GM12878 (cell line): ENCODE results near the gene LRTM2. TPM values are rescaled to one million over a fixed set of nuclear protein-coding genes. Genes with fewer than 3 reads are reported as not detected.

Source experiments
- ATAC-seq: fragments of 200-7000 bp; cut with Tn5 transposase; 3 replicates; pipeline ENCODE4 v1.9.1; 2020; ENCODE audit warnings: mild to moderate bottlenecking, moderate library complexity
- BruUV-seq: library from RNA; stranded (reverse); fragments of 400-500 nt; replicated peaks from 2 replicates; lab custom pipeline; 2021; lab: Mats Ljungman, UMichigan
- CTCF ChIA-PET: fragments of 300-600 bp; sonication (Branson Sonifier 250); formaldehyde crosslinking; extraction: SDS; loops from one replicate; lab custom pipeline; 2021; ENCODE audit warnings: inconsistent platforms; lab: Yijun Ruan, JAX
- POLR2A ChIA-PET: fragments of 350-600 bp; formaldehyde crosslinking; extraction: SDS; loops from one replicate; lab custom pipeline; 2021; ENCODE audit warnings: inconsistent platforms; lab: Charles Lee
- RAD21 ChIA-PET: fragments of 300-600 bp; sonication (Branson Sonifier 250); formaldehyde crosslinking; loops from one replicate; lab custom pipeline; 2023; ENCODE audit warnings: antibody characterized with exemption; ENCODE audit not compliant: unreplicated experiment; lab: Charles Lee
- SMC1A ChIA-PET: fragments of 300-600 bp; sonication (Branson Sonifier 250); formaldehyde crosslinking; loops from one replicate; lab custom pipeline; 2023; ENCODE audit not compliant: unreplicated experiment, uncharacterized antibody; lab: Charles Lee
- DNase-seq: peaks from one replicate; pipeline ENCODE4 v3.0.0-alpha.2; 2011; ENCODE audit warnings: low read depth, low spot score
- FAIRE-seq: peaks from 3 replicates; lab custom pipeline; 2011; peaks lifted over from hg19 to GRCh38; lab: Jason Lieb, UNC
- H2AFZ ChIP-seq: 2 replicates; pipeline ENCODE4 v1.6.0; 2011; ENCODE audit warnings: low read depth, low read length, control low read depth; ENCODE audit not compliant: control insufficient read depth
- H3K27ac ChIP-seq: 2 replicates; pipeline ENCODE4 v1.5.1; 2011; ENCODE audit warnings: control low read depth; ENCODE audit not compliant: control insufficient read depth, insufficient read depth
- H3K27me3 ChIP-seq, 2 experiments: replicated peaks in 1 of 2; 2 replicates each; pipeline versions ENCODE4 v1.6.0 to v1.6.1; 2011; ENCODE audit warnings: low read length in 1 of 2; ENCODE audit not compliant: control insufficient read depth in 2 of 2, insufficient read depth in 2 of 2
- H3K36me3 ChIP-seq, 2 experiments: 2 replicates each; pipeline ENCODE4 v1.5.1; 2011; ENCODE audit warnings: low read length in 1 of 2; ENCODE audit not compliant: control insufficient read depth in 2 of 2, insufficient read depth in 2 of 2
- H3K4me1 ChIP-seq: 2 replicates; pipeline ENCODE4 v1.6.1; 2011; ENCODE audit warnings: mild to moderate bottlenecking, low read length, moderate library complexity, mixed read lengths; ENCODE audit not compliant: control insufficient read depth, insufficient read depth
- H3K4me2 ChIP-seq: 2 replicates; pipeline ENCODE4 v1.6.0; 2011; ENCODE audit warnings: control low read depth; ENCODE audit not compliant: control insufficient read depth, insufficient read depth
- H3K4me3 ChIP-seq: fragments of 200-600 bp; sonication (generic); 2 replicates; pipeline ENCODE4 v1.5.1; 2016
- H3K79me2 ChIP-seq: 2 replicates; pipeline ENCODE4 v1.6.0; 2011; ENCODE audit warnings: low read length; ENCODE audit not compliant: control insufficient read depth, insufficient read depth
- H3K9ac ChIP-seq: 2 replicates; pipeline ENCODE4 v1.8.0; 2011; ENCODE audit warnings: low read length, control low read depth, mixed read lengths; ENCODE audit not compliant: control insufficient read depth, insufficient read depth
- H3K9me3 ChIP-seq: replicated peaks from 3 replicates; pipeline ENCODE4 v1.5.1; 2011; ENCODE audit warnings: mild to moderate bottlenecking, low read length; ENCODE audit not compliant: control insufficient read depth, insufficient read depth
- H4K20me1 ChIP-seq: 2 replicates; pipeline ENCODE4 v1.6.0; 2011; ENCODE audit not compliant: control insufficient read depth, insufficient read depth
- BHLHE40 ChIP-seq, 2 experiments: fragments of 450-650 bp in 1 of 2; IDR thresholded peaks; 2 replicates each; pipeline ENCODE4 v1.6.1; 2011 to 2017; ENCODE audit warnings: low read depth in 2 of 2, borderline replicate concordance in 1 of 2, improper control_type of control experiment in 1 of 2, low read length in 1 of 2, mild to moderate bottlenecking in 1 of 2
- CEBPZ ChIP-seq: fragments of 150-350 bp; IDR thresholded peaks from 2 replicates; pipeline ENCODE4 v1.6.1; 2016; ENCODE audit warnings: low read depth, low read length
- CREB1 ChIP-seq: IDR thresholded peaks from 2 replicates; pipeline ENCODE4 v1.6.1; 2012; ENCODE audit warnings: low read depth, mild to moderate bottlenecking, inconsistent platforms
- E2F8 ChIP-seq: fragments of 450-650 bp; IDR thresholded peaks from 2 replicates; pipeline ENCODE4 v1.6.1; 2018; ENCODE audit warnings: mild to moderate bottlenecking, low read depth, moderate library complexity; ENCODE audit not compliant: partially characterized antibody
- EP300 ChIP-seq, 2 experiments: fragments of 150-350 bp in 1 of 2; IDR thresholded peaks; 2 replicates each; pipeline ENCODE4 v1.6.1; 2011 to 2012; ENCODE audit warnings: low read depth in 2 of 2, low read length in 2 of 2, borderline replicate concordance in 1 of 2, improper control_type of control experiment in 1 of 2, inconsistent platforms in 1 of 2; ENCODE audit not compliant: control insufficient read depth in 1 of 2
- FOXK2 ChIP-seq: fragments of 450-650 bp; IDR thresholded peaks from 2 replicates; pipeline ENCODE4 v1.6.1; 2017; ENCODE audit warnings: mild to moderate bottlenecking, moderate library complexity
- HCFC1 ChIP-seq: fragments of 150-350 bp; IDR thresholded peaks from 2 replicates; pipeline ENCODE4 v1.6.1; 2014; ENCODE audit warnings: low read length
- HDGF ChIP-seq: fragments of 450-650 bp; IDR thresholded peaks from 2 replicates; pipeline ENCODE4 v1.6.1; 2016; ENCODE audit warnings: antibody characterized with exemption
- JUND ChIP-seq: IDR thresholded peaks from 2 replicates; pipeline ENCODE4 v1.6.1; 2012; ENCODE audit warnings: low read depth, mild to moderate bottlenecking, low read length, improper control_type of control experiment, moderate library complexity
- KLF5 ChIP-seq: fragments of 450-650 bp; IDR thresholded peaks from 2 replicates; pipeline ENCODE4 v1.6.1; 2014; ENCODE audit warnings: mild to moderate bottlenecking; ENCODE audit not compliant: partially characterized antibody
- PAX8 ChIP-seq: fragments of 450-650 bp; IDR thresholded peaks from 2 replicates; pipeline ENCODE4 v1.6.1; 2017; ENCODE audit warnings: mild to moderate bottlenecking, moderate library complexity
- RAD21 ChIP-seq: IDR thresholded peaks from 2 replicates; pipeline ENCODE4 v1.6.1; 2011; ENCODE audit warnings: mild to moderate bottlenecking, low read depth, low read length, moderate library complexity; ENCODE audit not compliant: insufficient read depth
- RFX5 ChIP-seq: IDR thresholded peaks from 2 replicates; pipeline ENCODE4 v1.6.1; 2011; ENCODE audit warnings: low read depth, low read length, improper control_type of control experiment
- USF1 ChIP-seq: IDR thresholded peaks from 2 replicates; pipeline ENCODE4 v1.6.1; 2011; ENCODE audit warnings: borderline replicate concordance, low read depth, mild to moderate bottlenecking, moderate library complexity, mixed read lengths, low read length; ENCODE audit not compliant: insufficient read depth; ENCODE audit errors: extremely low read length
- WGBS: methylation state at CpG from one replicate; pipeline ENCODE4 v1.1.6; 2016; ENCODE audit warnings: low lambda C conversion rate; ENCODE audit not compliant: insufficient replicate concordance, insufficient coverage; ENCODE audit errors: missing lambda C conversion rate; 5-methylcytosine and 5-hydroxymethylcytosine counted together
- in situ Hi-C: fragments of 300-500 bp; cut with MboI; formaldehyde crosslinking; loops from 9 replicates; pipeline ENCODE4 v1.14.3; 2018; ENCODE audit warnings: mixed read lengths
- intact Hi-C: fragments of 100-400 bp; cut with micrococcal nuclease; formaldehyde crosslinking; loops from one replicate; pipeline ENCODE4 v1.14.2; 2022; ENCODE audit not compliant: unreplicated experiment
- polyA plus RNA-seq, 11 experiments: library from polyadenylated mRNA; depleted of rRNA in 4 of 11; unstranded in 6 of 11; stranded (reverse) in 5 of 11; fragments of >200 nt; fragmentation: Nextera tagmentation in 4 of 11; fragmentation: Illumina TruSeq in 1 of 11; extraction: Ambion mirVana in 4 of 11; extraction: Trizol in 1 of 11; gene quantifications; 1 replicate in 1 of 11; 2 replicates in 10 of 11; pipeline versions ENCODE4 v1.2.1 to v1.2.3, GENCODE V29; 2011 to 2016; ENCODE audit warnings: inconsistent platforms in 2 of 11, missing spikeins in 2 of 11, low read depth in 1 of 11
- total RNA-seq, 4 experiments: library from RNA; depleted of rRNA in 3 of 4; stranded (reverse); fragments of >200 nt in 3 of 4; fragmentation: Illumina TruSeq in 1 of 4; extraction: Trizol in 1 of 4; gene quantifications; 2 replicates each; pipeline versions ENCODE4 v1.2.1 to v1.2.3, GENCODE V29; 2013 to 2021
- TF ChIP-seq, protein P1 (sequence below): IDR thresholded peaks from 2 replicates; pipeline ENCODE4 v1.6.1; 2011; ENCODE audit warnings: borderline replicate concordance, low read depth, mild to moderate bottlenecking, moderate library complexity, low read length; ENCODE audit not compliant: insufficient read depth, poor library complexity, severe bottlenecking
- TF ChIP-seq, protein P2 (sequence below): IDR thresholded peaks from 2 replicates; pipeline ENCODE4 v1.6.1; 2012; ENCODE audit warnings: low read depth, low read length, improper control_type of control experiment

The LRTM2 gene
- total and polyA plus RNA-seq, 10 of the 15 experiments (the other 5 are each of a cell fraction or from before 2014, with no cell fraction given), result 0.05 TPM; not detected in 9

GRCh38 chr12:1872448-1872847 is 52.1 kb downstream of the LRTM2 start:
- no peak for DNase-seq
- Histone ChIP-seq H3K27me3 (peaks cover 0 to 7% of the 10 kb centered on the region in 2 experiments; a peak in 3 of 4 replicates), H3K79me2 (no peaks in the 10 kb centered on the region), H3K9me3 (no peaks in the 10 kb centered on the region; the same call in 2 of the 3 replicates), H3K4me1 (no peaks in the 10 kb centered on the region), H3K9ac (no peak overlapping the region), H2AFZ (no peak overlapping the region), H3K36me3 (no peaks in the 10 kb centered on the region), H3K27ac (no peak overlapping the region), H4K20me1 (no peaks in the 10 kb centered on the region), H3K4me2 (no peak overlapping the region), H3K4me3 (no peak overlapping the region)
- POLR2A ChIA-PET, result no interaction called here
- intact Hi-C loops (no loop called here), in situ Hi-C loops (no loop called here)
- no TSS peak for BruUV-seq
- RAD21 ChIA-PET, result no interaction called here
- WGBS, result 24% methylated on average over 7 of the region's 7 CpGs
- CTCF ChIA-PET, result no interaction called here
- ATAC-seq, result no peak
- SMC1A ChIA-PET, result no interaction called here
- FAIRE-seq, result no peak
- TF ChIP-seq E2F8 (no peak), USF1 (no peak), JUND (no peak), BHLHE40 (IDR thresholded peaks at IDR 0.05; ENCODE audit: borderline replicate concordance in 1 of 2, low read depth in 2 of 2, low read length in 1 of 2) (no peak), PAX8 (no peak), FOXK2 (no peak), RAD21 (no peak), CEBPZ (no peak), KLF5 (no peak), EP300 (IDR thresholded peaks at IDR 0.05; ENCODE audit: borderline replicate concordance in 1 of 2, control insufficient read depth in 1 of 2, low read depth in 2 of 2, low read length in 2 of 2) (no peak), HDGF (no peak), RFX5 (no peak), CREB1 (no peak), HCFC1 (no peak)
- TF ChIP-seq, protein P1, sequence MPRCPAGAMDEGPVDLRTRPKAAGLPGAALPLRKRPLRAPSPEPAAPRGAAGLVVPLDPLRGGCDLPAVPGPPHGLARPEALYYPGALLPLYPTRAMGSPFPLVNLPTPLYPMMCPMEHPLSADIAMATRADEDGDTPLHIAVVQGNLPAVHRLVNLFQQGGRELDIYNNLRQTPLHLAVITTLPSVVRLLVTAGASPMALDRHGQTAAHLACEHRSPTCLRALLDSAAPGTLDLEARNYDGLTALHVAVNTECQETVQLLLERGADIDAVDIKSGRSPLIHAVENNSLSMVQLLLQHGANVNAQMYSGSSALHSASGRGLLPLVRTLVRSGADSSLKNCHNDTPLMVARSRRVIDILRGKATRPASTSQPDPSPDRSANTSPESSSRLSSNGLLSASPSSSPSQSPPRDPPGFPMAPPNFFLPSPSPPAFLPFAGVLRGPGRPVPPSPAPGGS, result no peak
- TF ChIP-seq, protein P2, sequence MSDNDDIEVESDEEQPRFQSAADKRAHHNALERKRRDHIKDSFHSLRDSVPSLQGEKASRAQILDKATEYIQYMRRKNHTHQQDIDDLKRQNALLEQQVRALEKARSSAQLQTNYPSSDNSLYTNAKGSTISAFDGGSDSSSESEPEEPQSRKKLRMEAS, result no peak
